ENCODE results near the gene MEF2D. TPM values are rescaled to one million over a fixed set of nuclear protein-coding genes. Genes with fewer than 3 reads are reported as not detected.

MEF2D gene
- total and polyA plus RNA-seq, 8 donors, result 23.8 to 52.8 (median 31.3) TPM

DNA sequence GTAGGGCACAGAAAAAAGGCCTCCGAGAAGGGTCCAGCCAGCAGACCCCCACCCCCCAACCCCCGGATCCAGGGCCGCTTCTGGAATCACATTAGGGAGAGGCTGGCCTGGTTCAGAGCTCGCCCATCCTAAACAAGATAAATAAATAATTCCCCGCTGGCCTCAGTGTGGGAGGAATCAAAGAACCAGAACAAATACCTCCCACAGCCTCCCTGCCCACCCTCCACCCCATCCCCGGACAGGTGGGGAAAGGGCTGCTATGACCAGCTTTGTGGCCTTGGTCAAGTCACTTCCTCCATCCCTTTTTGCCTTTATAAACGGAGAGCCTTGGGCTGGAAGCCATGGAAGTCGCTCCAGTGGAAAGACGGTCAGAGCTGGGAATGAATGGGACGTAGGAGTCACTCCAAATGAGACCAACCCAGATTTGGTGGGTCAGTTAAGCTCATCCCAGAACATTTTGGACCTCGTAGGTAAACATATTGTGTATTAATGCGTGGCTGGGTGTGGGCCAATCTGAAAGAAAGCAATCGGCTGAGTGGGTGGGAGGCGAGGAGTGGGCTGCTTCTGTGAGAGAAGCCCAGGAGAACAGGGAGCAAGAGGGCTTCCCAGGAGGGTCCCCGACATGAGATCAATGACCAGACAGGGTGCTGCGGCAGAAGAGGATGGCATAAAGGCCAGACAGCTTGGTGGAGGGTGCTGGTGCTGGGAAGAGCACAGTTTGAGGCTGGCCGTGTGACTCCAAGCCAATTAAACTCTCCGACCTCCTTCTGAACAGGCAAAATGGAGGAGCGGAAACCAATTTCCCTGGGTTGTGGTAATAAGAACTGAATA, 63.3 kb downstream of the MEF2D start:
- no peak overlapping the region for H3K4me3 ChIP-seq
- no peak overlapping the region for H3K27ac ChIP-seq
- no peaks in the 10 kb centered on the region for H3K36me3 ChIP-seq
- H3K9me3 ChIP-seq, result no peaks in the 10 kb centered on the region
- ATAC-seq, result no peak
- intact Hi-C loops (cut with DNase I), result no loop called here
- TF ChIP-seq, protein P1, sequence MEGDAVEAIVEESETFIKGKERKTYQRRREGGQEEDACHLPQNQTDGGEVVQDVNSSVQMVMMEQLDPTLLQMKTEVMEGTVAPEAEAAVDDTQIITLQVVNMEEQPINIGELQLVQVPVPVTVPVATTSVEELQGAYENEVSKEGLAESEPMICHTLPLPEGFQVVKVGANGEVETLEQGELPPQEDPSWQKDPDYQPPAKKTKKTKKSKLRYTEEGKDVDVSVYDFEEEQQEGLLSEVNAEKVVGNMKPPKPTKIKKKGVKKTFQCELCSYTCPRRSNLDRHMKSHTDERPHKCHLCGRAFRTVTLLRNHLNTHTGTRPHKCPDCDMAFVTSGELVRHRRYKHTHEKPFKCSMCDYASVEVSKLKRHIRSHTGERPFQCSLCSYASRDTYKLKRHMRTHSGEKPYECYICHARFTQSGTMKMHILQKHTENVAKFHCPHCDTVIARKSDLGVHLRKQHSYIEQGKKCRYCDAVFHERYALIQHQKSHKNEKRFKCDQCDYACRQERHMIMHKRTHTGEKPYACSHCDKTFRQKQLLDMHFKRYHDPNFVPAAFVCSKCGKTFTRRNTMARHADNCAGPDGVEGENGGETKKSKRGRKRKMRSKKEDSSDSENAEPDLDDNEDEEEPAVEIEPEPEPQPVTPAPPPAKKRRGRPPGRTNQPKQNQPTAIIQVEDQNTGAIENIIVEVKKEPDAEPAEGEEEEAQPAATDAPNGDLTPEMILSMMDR (IDR thresholded peaks at IDR 0.05), result no peak
- DNase-seq, result no peak
- peaks cover 10 to 16% of the 10 kb centered on the region in 2 donors for H3K4me1 ChIP-seq
- peaks cover 99 to 100% of the 10 kb centered on the region in 2 donors for H3K27me3 ChIP-seq

DNA sequence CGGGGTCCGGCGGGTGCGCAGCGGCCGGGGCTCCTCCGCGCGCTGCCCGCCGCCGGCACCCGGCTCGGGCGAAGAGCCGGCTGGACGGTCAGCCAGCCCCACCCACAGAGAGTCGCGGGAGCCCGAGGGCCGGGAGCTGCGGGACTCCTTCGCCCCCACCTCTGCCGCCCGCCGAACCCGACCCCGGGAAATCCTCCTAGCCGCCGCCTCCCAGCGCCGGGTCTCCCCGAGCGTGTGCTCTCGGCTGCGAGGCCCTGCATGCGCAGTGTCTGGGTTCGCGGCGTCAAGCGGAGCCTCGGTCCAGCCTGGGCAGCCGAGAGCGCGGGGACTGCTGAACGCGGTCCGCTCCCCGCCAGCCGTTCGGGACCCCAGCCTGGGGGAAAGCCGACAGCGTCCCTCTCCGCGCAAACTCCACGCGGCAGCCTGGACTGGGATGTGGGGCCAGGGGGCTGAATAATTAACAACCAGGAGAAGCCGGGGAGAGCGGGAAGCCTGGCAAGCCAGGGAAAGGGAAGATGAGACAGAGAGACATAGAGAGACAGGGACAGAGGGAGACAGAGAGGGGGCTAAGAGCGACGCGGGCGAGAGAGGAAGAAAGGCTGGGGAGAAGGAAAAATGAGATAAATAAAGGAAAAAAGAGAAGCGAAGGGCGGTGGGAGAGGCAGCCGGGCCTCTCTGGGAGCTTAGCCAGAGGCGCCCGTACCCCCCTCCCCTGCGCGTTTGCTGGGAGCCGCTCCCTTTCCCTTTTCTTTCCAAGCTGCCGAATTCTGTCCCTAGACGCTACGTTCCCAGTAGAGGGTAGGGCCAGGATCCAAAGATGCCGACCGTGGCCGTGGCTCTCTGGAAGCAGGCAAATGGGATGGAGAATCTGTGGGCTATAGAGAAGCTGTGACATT, 64.2 kb downstream of the MEF2D start:
- peak; percentile 25 for ATAC-seq
- Histone ChIP-seq H3K27me3 (peaks cover 99 to 100% of the 10 kb centered on the region in 2 donors), H3K9me3 (no peaks in the 10 kb centered on the region), H3K4me1 (peaks cover 10 to 16% of the 10 kb centered on the region in 2 donors), H3K27ac (no peak overlapping the region), H3K4me3 (no peak overlapping the region), H3K36me3 (no peaks in the 10 kb centered on the region)
- DNase-seq, result no peak
- TF ChIP-seq, protein P1 (IDR thresholded peaks at IDR 0.05), result no peak
- intact Hi-C loops (cut with DNase I), result no loop called here

DNA sequence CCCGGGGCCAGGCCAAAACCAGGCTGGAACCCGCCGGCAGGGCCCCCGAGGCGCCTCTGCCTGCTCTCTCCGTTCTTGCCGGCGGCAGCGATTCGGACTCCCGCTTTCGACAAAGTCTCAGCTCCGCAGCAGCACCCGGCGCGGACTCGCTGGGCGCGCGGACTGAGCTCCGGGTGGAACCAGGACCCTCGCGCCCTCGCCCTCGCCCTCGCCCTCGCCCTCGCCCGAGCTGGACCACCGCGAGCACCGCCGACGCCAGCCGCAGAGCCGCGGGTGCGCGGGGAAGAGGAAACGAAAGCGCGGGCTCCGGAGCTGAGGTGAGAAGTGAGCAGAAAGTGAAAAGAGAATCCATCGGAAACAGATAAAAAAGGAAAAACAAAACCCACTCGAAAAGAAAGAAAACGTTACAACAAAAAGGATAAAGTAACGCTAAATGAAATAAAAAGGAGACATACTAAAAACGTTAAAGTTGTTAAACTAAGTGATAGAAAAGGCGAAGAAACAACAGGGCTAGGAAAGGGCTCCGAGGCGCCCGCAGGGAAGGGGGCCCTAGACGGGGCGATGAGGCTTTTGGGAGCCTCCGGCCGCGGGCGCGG, 64.9 kb downstream of the MEF2D start:
- Histone ChIP-seq H3K36me3 (no peaks in the 10 kb centered on the region), H3K9me3 (no peaks in the 10 kb centered on the region), H3K27ac (no peak overlapping the region), H3K27me3 (peaks cover 97 to 100% of the 10 kb centered on the region in 2 donors), H3K4me3 (peak overlapping the region in 1 of 2 donors; percentile 22), H3K4me1 (peaks cover 10 to 16% of the 10 kb centered on the region in 2 donors)
- TF ChIP-seq, protein P1 (IDR thresholded peaks at IDR 0.05), result no peak
- intact Hi-C loops (cut with DNase I), result no loop called here
- DNase-seq (peak in 1 of 4 donors; percentile 81), ATAC-seq (peak; percentile 18)

DNA sequence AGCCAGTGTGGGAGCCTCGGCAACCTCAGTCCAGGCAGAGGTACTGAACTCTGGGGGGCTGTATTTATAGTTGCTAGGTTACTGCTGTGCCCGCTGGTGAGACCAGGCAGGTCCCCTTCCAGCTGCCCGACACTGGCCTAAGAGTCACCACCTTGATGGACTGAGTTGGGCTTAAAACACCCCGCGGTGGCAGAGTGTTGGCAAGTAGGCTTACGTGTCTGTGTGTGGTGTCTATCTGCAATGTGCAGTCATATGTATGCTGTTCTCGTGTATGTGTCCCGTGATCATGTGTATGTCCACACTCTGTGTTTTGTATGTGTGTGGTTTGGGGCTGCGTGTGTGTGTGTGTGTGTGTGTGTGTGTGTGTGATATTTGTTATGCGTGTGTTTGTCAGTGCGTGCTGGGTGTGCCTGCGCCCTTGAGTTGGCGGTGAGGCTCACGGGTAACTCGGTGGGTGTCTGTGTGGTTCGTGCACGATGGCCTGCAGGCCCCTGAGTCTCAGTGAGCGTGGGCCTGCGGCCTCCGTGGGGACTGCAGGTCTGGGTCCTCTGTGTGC, 65.5 kb downstream of the MEF2D start:
- H3K27ac ChIP-seq, result no peak overlapping the region
- no peaks in the 10 kb centered on the region for H3K9me3 ChIP-seq
- TF ChIP-seq, protein P1 (IDR thresholded peaks at IDR 0.05), result no peak
- intact Hi-C loops (cut with DNase I), result no loop called here
- peaks cover 97 to 100% of the 10 kb centered on the region in 2 donors for H3K27me3 ChIP-seq
- ATAC-seq (peak; percentile 18), DNase-seq (no peak)
- peaks cover 10 to 16% of the 10 kb centered on the region in 2 donors for H3K4me1 ChIP-seq
- no peak overlapping the region for H3K4me3 ChIP-seq
- H3K36me3 ChIP-seq, result no peaks in the 10 kb centered on the region
